ENCODE measurements around the gene NMRK1. TPM values are rescaled to one million over a fixed set of nuclear protein-coding genes. Genes with fewer than 3 reads are reported as not detected.

NMRK1 gene
- total and polyA plus RNA-seq, 5 experiments from 2014 or later: 43.0 to 85.3 (median 67.5) TPM

GRCh38 chr9:75092766-75093165, 4.8 kb upstream of the NMRK1 start:
- ATAC-seq (no peak), DNase-seq (no peak)
- Mint-ChIP-seq H3K4me3 (peak overlapping the region in 8 of 10 donors; percentile 52 to 74 (median 58)), H3K4me1 (peaks cover 38 to 84% (median 84%) of the 10 kb centered on the region in 4 donors), H3K27me3 (no peaks in the 10 kb centered on the region), H3K36me3 (peaks cover 0 to 17% (median 5%) of the 10 kb centered on the region in 3 donors), H3K9me3 (no peaks in the 10 kb centered on the region), H3K27ac (peak overlapping the region in 8 of 10 donors; percentile 52 to 88 (median 78))
- POLR2A ChIA-PET: interaction anchor here (0.5 to 1.5 kb wide), 3 partner anchors 53 to 71 kb away, joined by 3 read pairs; no protein-coding TSS in a partner anchor

- POLR2A ChIA-PET: interaction anchor here (0.9 kb wide), 1 partner anchor 57 kb away, joined by 3 read pairs; no protein-coding TSS in a partner anchor
- peaks cover 0 to 7% (median 5%) of the 10 kb centered on the region in 3 donors for H3K36me3 Mint-ChIP-seq
- no peak for DNase-seq
- no peak for ATAC-seq
- H3K27ac Mint-ChIP-seq: peak overlapping the region in 5 of 10 donors; percentile 9 to 84 (median 43)
- H3K4me1 Mint-ChIP-seq: peaks cover 33 to 86% (median 78%) of the 10 kb centered on the region in 4 donors
- no peaks in the 10 kb centered on the region for H3K9me3 Mint-ChIP-seq
- peak overlapping the region; percentile 22 to 100 (median 99) for H3K4me3 Mint-ChIP-seq
- H3K27me3 Mint-ChIP-seq: no peaks in the 10 kb centered on the region
Measured at GRCh38 chr9:75090579-75090978, 2.6 kb upstream of the NMRK1 start.

GRCh38 chr9:75089373-75089766, 1.4 kb upstream of the NMRK1 start:
- Mint-ChIP-seq H3K27me3 (no peaks in the 10 kb centered on the region), H3K27ac (peak overlapping the region; percentile 60 to 95 (median 91)), H3K4me3 (peak overlapping the region; percentile 86 to 100 (median 99)), H3K36me3 (peaks cover 0 to 5% (median 5%) of the 10 kb centered on the region in 3 donors), H3K4me1 (peaks cover 33 to 85% (median 77%) of the 10 kb centered on the region in 4 donors), H3K9me3 (no peaks in the 10 kb centered on the region)
- ATAC-seq (no peak), DNase-seq (peak in 2 of 10 donors; percentile 5 to 12)
- POLR2A ChIA-PET: interaction anchor here (0.6 to 5.2 kb wide), 5 partner anchors 14 to 921 kb away, joined by 3 to 47 read pairs (median 3); no protein-coding TSS in a partner anchor

GRCh38 chr9:75088646-75089372, 854 bp upstream of the NMRK1 start:
- DNase-seq: peak in 2 of 10 donors; percentile 13 to 25
- Mint-ChIP-seq H3K36me3 (peaks cover 0 to 5% (median 5%) of the 10 kb centered on the region in 3 donors), H3K4me1 (peaks cover 28 to 85% (median 77%) of the 10 kb centered on the region in 4 donors), H3K27me3 (no peaks in the 10 kb centered on the region), H3K4me3 (peak overlapping the region; percentile 86 to 100 (median 99)), H3K9me3 (no peaks in the 10 kb centered on the region), H3K27ac (peak overlapping the region; percentile 60 to 95 (median 91))
- POLR2A ChIA-PET: interaction anchor here (0.6 to 5.2 kb wide), 16 partner anchors 14 to 1306 kb away, joined by 3 to 76 read pairs (median 4); partner anchors contain the start of genes C9orf40, CARNMT1 and RFK
- ATAC-seq: peak; percentile 48 to 53

DNA sequence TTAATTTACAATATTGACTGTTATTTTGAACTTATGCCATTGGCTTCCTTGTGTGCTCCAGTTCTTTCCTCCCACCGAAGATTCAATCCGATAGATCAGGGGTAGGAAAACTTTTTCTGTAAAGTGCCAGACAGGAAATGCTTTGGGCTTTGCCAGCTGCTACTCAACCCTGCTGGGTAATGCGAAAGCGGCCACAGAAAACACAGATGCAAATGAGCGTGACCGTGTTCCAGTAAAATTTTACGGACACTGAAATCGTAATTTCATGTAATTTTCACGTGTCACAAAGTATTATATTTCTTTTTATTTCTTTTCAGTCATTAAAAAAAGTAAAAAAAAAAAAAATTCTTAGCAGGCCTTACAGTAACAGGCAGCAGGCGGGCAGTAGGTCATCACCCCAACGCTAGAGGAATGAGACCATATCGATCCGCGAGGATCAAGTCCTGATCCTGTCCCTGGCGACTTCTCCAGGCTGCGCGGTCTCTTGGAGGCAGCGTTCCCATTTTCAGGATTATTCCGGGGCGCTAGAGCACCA, 599 bp downstream of the NMRK1 start:
- Mint-ChIP-seq H3K36me3 (peaks cover 0 to 11% (median 5%) of the 10 kb centered on the region in 3 donors), H3K4me1 (peaks cover 28 to 84% (median 75%) of the 10 kb centered on the region in 4 donors), H3K9me3 (no peaks in the 10 kb centered on the region), H3K4me3 (peak overlapping the region; percentile 86 to 99 (median 95)), H3K27ac (peak overlapping the region; percentile 82 to 98 (median 96)), H3K27me3 (no peaks in the 10 kb centered on the region)
- ATAC-seq (peak in 1 of 2 donors; percentile 11), DNase-seq (peak in 9 of 10 donors; percentile 22 to 66 (median 54))
- POLR2A ChIA-PET: interaction anchor here (0.6 to 5.2 kb wide), 20 partner anchors 15 to 1307 kb away, joined by 3 to 76 read pairs (median 4); partner anchors contain the start of genes C9orf40, CARNMT1, PCSK5 and RFK

DNA sequence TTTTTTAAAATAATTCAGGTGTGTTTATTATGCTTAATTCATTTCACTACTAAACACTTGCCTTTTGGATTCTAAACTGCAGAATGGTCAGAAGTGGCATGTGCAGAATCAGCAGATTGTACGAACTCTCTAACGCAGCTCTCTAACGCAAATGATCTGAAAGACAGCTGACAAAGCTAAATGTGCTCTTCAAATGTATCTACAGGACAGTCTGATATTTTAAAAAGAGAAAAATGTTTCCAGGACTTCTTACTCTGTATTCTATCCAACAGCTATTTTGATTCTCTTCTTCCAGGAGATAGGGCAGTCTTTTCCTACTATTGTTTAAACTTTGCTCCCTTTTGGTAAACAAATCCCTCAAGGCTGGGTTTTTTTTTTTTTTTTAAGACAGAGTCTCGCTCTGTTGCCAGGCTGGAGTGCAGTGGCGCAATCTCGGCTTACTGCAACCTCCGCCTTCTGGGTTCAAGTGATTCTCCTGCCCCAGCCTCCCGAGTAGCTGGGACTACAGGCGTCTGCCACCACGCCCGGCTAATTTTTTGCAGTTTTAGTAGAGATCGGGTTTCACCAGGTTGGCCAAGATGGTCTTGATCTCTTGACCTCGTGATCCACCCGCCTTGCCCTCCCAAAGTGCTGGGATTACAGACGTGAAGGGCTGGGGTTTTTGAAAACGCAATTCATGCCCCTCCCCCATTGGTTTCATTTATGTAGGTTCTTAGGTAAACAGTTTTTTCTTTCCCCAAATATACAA, 1.2 kb downstream of the NMRK1 start:
- Mint-ChIP-seq H3K27ac (peak overlapping the region; percentile 82 to 98 (median 96)), H3K9me3 (no peaks in the 10 kb centered on the region), H3K4me3 (peak overlapping the region; percentile 86 to 99 (median 95)), H3K4me1 (peaks cover 27 to 83% (median 71%) of the 10 kb centered on the region in 4 donors), H3K36me3 (peaks cover 0 to 16% (median 5%) of the 10 kb centered on the region in 3 donors), H3K27me3 (no peaks in the 10 kb centered on the region)
- DNase-seq: peak in 1 of 10 donors; percentile 10
- POLR2A ChIA-PET: interaction anchor here (0.6 to 5.2 kb wide), 13 partner anchors 15 to 1308 kb away, joined by 3 to 76 read pairs (median 5); partner anchors contain the start of genes C9orf40, CARNMT1, PCSK5 and RFK
- ATAC-seq: no peak

DNA sequence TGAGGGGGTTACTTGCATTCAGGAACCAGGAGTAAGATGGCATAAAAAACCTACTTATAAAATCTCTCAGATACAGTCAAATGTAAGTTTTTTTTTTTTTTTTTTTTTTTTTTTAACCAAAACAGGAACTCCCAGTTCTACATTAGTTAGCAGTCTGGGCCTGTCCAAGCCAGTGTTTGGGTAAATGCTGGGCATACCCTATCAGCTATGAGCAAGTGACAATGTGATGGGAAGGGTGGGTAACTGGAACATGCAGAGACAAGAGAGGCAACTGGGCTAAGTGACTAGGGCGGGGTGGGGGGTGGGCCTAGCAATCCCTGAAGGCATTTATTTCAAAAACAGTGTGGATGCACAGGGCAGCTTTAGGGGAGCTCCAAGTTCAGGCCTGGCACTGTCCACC, 2.3 kb downstream of the NMRK1 start:
- ATAC-seq (no peak), DNase-seq (no peak)
- H3K9me3 Mint-ChIP-seq: no peaks in the 10 kb centered on the region
- H3K27me3 Mint-ChIP-seq: no peaks in the 10 kb centered on the region
- H3K36me3 Mint-ChIP-seq: peaks cover 5 to 25% (median 6%) of the 10 kb centered on the region in 3 donors
- H3K27ac Mint-ChIP-seq: peak overlapping the region; percentile 43 to 96 (median 76)
- POLR2A ChIA-PET: interaction anchor here (1.0 to 5.2 kb wide), 4 partner anchors 59 to 133 kb away, joined by 3 to 76 read pairs (median 28); partner anchors contain the start of genes C9orf40 and CARNMT1
- H3K4me1 Mint-ChIP-seq: peaks cover 21 to 73% (median 62%) of the 10 kb centered on the region in 4 donors
- peak overlapping the region; percentile 36 to 99 (median 94) for H3K4me3 Mint-ChIP-seq

GRCh38 chr9:75084081-75084672, 3.8 kb downstream of the NMRK1 start:
- ATAC-seq (no peak), DNase-seq (no peak)
- POLR2A ChIA-PET: no interaction called here
- Mint-ChIP-seq H3K27me3 (no peaks in the 10 kb centered on the region), H3K36me3 (peaks cover 4 to 39% (median 9%) of the 10 kb centered on the region in 3 donors), H3K9me3 (no peaks in the 10 kb centered on the region), H3K27ac (peak overlapping the region; percentile 14 to 96 (median 74)), H3K4me3 (peak overlapping the region in 3 of 10 donors; percentile 15 to 29 (median 24)), H3K4me1 (peaks cover 16 to 67% (median 48%) of the 10 kb centered on the region in 4 donors)

DNA sequence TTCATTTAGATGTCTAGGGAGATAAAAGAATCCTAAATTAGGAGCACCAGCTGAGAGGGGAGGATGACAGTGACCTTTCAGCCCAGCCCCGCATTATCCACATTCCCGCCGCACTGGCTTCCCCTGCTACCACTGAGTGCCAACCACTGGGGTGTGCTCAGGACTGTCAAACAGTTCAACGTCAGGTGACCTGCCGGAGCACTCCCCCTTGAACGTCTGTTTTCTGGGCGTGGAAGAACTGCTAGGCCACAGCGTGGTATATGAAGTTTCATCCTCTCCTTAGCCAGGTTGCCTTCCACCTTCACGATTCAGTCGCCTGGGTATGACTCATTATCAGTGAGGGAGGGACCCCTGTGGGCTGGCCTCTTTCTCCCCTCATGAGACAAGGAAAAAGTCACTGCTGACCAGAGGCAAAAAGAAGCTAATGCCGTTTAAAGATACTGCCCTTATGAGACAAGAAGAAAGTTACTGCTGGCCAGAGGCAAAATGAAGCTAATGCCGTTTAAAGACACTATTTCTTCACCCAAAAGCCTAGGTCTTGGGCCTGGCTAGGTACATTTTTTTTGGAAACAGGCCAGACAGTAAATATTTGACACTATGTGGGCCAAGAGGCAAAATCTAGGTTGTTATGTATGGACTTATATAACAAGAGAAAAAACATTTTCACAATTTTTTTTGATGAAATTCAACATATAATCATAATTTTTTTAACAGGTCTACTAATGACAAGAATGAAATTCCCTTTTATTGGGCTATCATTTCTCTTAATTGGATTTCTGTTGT, 4.6 kb downstream of the NMRK1 start:
- Mint-ChIP-seq H3K36me3 (peaks cover 0 to 40% (median 9%) of the 10 kb centered on the region in 3 donors), H3K27me3 (no peaks in the 10 kb centered on the region), H3K4me3 (peak overlapping the region in 3 of 10 donors; percentile 20 to 69 (median 42)), H3K4me1 (peaks cover 14 to 63% (median 44%) of the 10 kb centered on the region in 4 donors), H3K9me3 (no peaks in the 10 kb centered on the region), H3K27ac (peak overlapping the region; percentile 23 to 93 (median 84))
- peak in 6 of 10 donors; percentile 16 to 65 (median 36) for DNase-seq
- ATAC-seq: peak in 1 of 2 donors; percentile 26
- POLR2A ChIA-PET: interaction anchor here (0.6 kb wide), 1 partner anchor 64 kb away, joined by 4 read pairs; no protein-coding TSS in a partner anchor

GRCh38 chr9:75081632-75082031, 6.3 kb downstream of the NMRK1 start:
- Mint-ChIP-seq H3K4me3 (no peak overlapping the region), H3K27me3 (no peaks in the 10 kb centered on the region), H3K4me1 (peaks cover 14 to 55% (median 41%) of the 10 kb centered on the region in 4 donors), H3K36me3 (peaks cover 0 to 44% (median 9%) of the 10 kb centered on the region in 3 donors), H3K9me3 (no peaks in the 10 kb centered on the region), H3K27ac (peak overlapping the region in 6 of 10 donors; percentile 1 to 85 (median 34))
- POLR2A ChIA-PET: no interaction called here
- no peak for ATAC-seq
- no peak for DNase-seq

- Mint-ChIP-seq H3K4me1 (peaks cover 9 to 21% (median 16%) of the 10 kb centered on the region in 4 donors), H3K4me3 (no peak overlapping the region), H3K9me3 (no peaks in the 10 kb centered on the region), H3K27ac (peak overlapping the region in 4 of 10 donors; percentile 2 to 66 (median 58)), H3K36me3 (peaks cover 0 to 57% (median 18%) of the 10 kb centered on the region in 3 donors), H3K27me3 (no peaks in the 10 kb centered on the region)
- ATAC-seq: no peak
- no peak for DNase-seq
- POLR2A ChIA-PET: no interaction called here
Measured at GRCh38 chr9:75072895-75073294, 15.1 kb downstream of the NMRK1 start.
